Placental pericyte (primary cell): Measurements from ENCODE around the gene GPATCH8. TPM values are rescaled to one million over a fixed set of nuclear protein-coding genes. Genes with fewer than 3 reads are reported as not detected.

Experiments
- small RNA-seq: library from RNA; depleted of rRNA; stranded (forward); fragments of <200 nt; gene quantifications from one replicate; pipeline ENCODE3, GENCODE V24; 2012; ENCODE audit warnings: low replicate concordance
- total RNA-seq: library from RNA; depleted of rRNA; stranded (reverse); fragments of >200 nt; gene quantifications from 2 replicates; pipeline ENCODE4 v1.2.3, GENCODE V29; 2012

The GPATCH8 gene
- 22.8 and 28.9 TPM in 2 replicates for total RNA-seq

DNA sequence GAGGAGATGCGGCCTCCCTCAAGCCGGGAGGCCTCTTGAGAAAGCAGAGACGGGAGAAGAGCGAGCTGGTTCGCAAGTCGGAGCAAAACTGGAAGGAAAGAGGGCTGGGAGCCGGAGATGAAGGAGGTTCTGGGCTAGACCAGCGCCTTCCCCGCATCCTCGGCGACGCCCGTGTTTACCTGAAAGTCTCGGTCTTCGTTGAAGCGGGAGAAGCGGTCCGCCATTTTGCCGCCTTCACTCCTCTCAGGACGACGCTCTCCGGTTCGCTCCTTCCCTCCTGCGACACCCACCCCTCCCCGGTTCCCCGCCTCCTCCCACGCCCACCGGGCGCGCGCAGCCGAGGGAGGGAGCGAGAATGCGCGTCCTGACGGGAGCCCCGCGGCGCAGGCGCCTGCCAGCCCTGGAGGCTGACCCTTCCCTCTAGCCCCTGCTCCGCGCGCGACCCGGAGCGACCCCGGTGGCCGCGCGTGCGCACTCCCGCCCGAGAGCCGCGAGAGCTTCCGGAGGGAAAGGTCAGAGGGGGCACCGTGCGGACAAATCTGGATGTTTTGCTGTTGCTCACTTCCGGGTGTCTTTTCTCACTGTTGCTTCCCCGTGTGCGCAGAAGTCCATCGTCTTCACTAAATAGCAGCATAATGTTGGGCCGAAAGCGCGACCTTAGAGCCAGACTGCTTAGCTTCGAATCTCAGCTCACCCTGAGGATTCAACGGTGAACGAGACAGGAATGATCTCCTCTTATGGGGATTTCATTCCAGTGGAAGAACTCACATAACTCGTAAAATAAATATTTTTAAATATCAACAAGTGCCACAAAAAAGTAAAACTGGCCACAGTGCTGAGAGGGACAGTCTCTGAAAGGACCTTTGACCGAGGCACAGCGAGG lies at the start of gene GPATCH8:
TSS of gene GPATCH8 (minus strand) at position 260 of the 883 bp plus-strand sequence. CDS start at position 224, 36 bp downstream.

GRCh38 chr17:44389281-44389680 lies 113.9 kb downstream of the GPATCH8 start, which contains the start of gene ITGA2B:
ITGA2B (minus strand) TSS chr17:44389649; CDS start chr17:44389473, 176 bp downstream.

DNA sequence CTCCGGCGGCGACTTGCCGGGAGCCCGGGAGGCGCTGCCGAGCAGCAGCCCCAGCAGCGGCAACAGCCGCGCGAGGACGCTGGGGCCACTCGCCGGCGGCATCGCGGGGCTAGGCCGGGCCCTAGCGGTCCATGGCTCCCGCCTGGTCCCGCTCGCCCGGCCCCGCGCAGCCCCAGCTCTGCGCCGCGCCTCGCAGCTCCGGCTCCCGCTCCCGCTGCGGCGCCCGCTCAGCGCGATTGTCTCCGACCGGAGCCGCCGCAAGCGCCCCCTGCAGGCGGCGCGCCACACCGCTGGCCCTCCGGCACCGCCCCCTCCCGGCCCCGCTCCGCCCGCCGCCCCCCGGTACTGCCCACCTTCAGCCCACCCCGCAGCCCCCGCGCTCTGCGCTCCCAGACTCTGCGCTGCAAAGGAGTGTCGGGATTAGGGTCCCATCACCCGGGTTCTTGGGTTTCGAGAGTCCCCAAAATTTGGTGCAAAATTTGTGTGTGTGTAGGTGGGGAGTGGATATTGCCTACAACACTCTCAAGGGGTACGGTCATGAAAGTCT lies 139.5 kb downstream of the GPATCH8 start, which contains the start of gene FAM171A2:
TSS of gene FAM171A2 (minus strand) at position 241 of the 547 bp plus-strand sequence. CDS start at position 102, 139 bp downstream.

Small RNA genes within 50 kb of the gene (small RNA-seq; reads per million reads assigned to genes)
- not detected for gene RN7SL258P

Other genes starting within 250 kb of the GPATCH8 start
- gene SLC4A1, start 235.3 kb downstream of the GPATCH8 start, total RNA-seq = not detected in 2 replicates
- 0.22 TPM in 1 of 2 replicates, not detected in the other for gene RUNDC3A, start 194.8 kb downstream of the GPATCH8 start, total RNA-seq
- 88.2 and 89.6 TPM in 2 replicates for gene SLC25A39, start 178.6 kb downstream of the GPATCH8 start, total RNA-seq
- 170 and 678 TPM in 2 replicates for gene GRN, start 158.1 kb downstream of the GPATCH8 start, total RNA-seq
- gene FAM171A2, start 139.6 kb downstream of the GPATCH8 start, total RNA-seq = 2.2 and 3.4 TPM in 2 replicates
- under 0.01 and 0.66 TPM in 2 replicates for gene ITGA2B, start 113.8 kb downstream of the GPATCH8 start, total RNA-seq
- gene FZD2, start 54.1 kb upstream of the GPATCH8 start, total RNA-seq = 26.1 and 34.4 TPM in 2 replicates
- 0.22 TPM in 1 of 2 replicates, not detected in the other for gene MEIOC, start 153.1 kb upstream of the GPATCH8 start, total RNA-seq
- gene CCDC43, start 186.4 kb upstream of the GPATCH8 start, total RNA-seq = 32.9 and 35.5 TPM in 2 replicates
- 2.4 and 11.9 TPM in 2 replicates for gene DBF4B, start 205.3 kb upstream of the GPATCH8 start, total RNA-seq